HCT116 (cell line): ENCODE data around the gene RGPD8. TPM values are rescaled to one million over a fixed set of nuclear protein-coding genes. Genes with fewer than 3 reads are reported as not detected.

ENCODE experiments used
- ATAC-seq: fragments of 200-7000 bp; cut with Tn5 transposase; 2 replicates; pipeline ENCODE4 v1.9.1; 2020; ENCODE audit warnings: mild to moderate bottlenecking, moderate library complexity
- BruUV-seq: library from RNA; stranded (reverse); fragments of 400-500 nt; replicated peaks from 2 replicates; lab custom pipeline; 2021; lab: Mats Ljungman, UMichigan
- CTCF ChIA-PET: fragments of 300-600 bp; sonication (Branson Sonifier 250); formaldehyde crosslinking; loops from one replicate; lab custom pipeline; 2021; ENCODE audit warnings: antibody characterized with exemption; lab: Charles Lee
- POLR2A ChIA-PET: fragments of 300-600, 350-600 bp; sonication (Branson Sonifier 250); formaldehyde crosslinking; loops from one replicate; lab custom pipeline; 2021; ENCODE audit warnings: antibody characterized with exemption; lab: Charles Lee
- RAD21 ChIA-PET, 2 experiments: fragments of 300-600 bp; sonication (Branson Sonifier 250); formaldehyde crosslinking; loops; one replicate each; lab custom pipeline; 2023; ENCODE audit warnings: low total read pairs in 2 of 2; ENCODE audit not compliant: uncharacterized antibody in 2 of 2, unreplicated experiment in 2 of 2, low non-redundant PET in 1 of 2; lab: Charles Lee
- DNase-seq: peaks from one replicate; pipeline ENCODE4 v3.0.0-alpha.2; 2010; ENCODE audit warnings: low read depth, low spot score
- H2AFZ ChIP-seq: fragments of 200-600 bp; shearing (Covaris generic), sonication (generic); 2 replicates; pipeline ENCODE4 v1.6.1; 2017; ENCODE audit warnings: low read depth, mixed run types, mixed read lengths, antibody characterized with exemption, low read length; ENCODE audit not compliant: poor library complexity, severe bottlenecking
- H3K27ac ChIP-seq: 2 replicates; pipeline ENCODE4 v1.5.1; 2012; ENCODE audit warnings: low read depth, low read length
- H3K27me3 ChIP-seq: fragments of 200-600 bp; sonication (generic); 2 replicates; pipeline ENCODE4 v1.6.1; 2016; ENCODE audit warnings: mixed run types, low read length, mixed read lengths; ENCODE audit not compliant: insufficient read depth
- H3K36me3 ChIP-seq, 2 experiments: fragments of 200-500 bp in 1 of 2; fragments of 200-600 bp in 1 of 2; sonication (Bioruptor generic) in 1 of 2; sonication (generic) in 1 of 2; 2 replicates each; pipeline versions ENCODE4 v1.5.1 to v1.6.1; 2014 to 2016; ENCODE audit warnings: low read length in 2 of 2, inconsistent platforms in 1 of 2, mixed read lengths in 1 of 2, mixed run types in 1 of 2; ENCODE audit not compliant: insufficient read depth in 2 of 2, control insufficient read depth in 1 of 2
- H3K4me1 ChIP-seq, 2 experiments: fragments of 200-600 bp in 1 of 2; sonication (generic) in 1 of 2; 2 replicates each; pipeline versions ENCODE4 v1.5.1 to v1.6.1; 2012 to 2017; ENCODE audit warnings: low read length in 2 of 2, inconsistent platforms in 1 of 2, mild to moderate bottlenecking in 1 of 2, mixed read lengths in 1 of 2, mixed run types in 1 of 2, moderate library complexity in 1 of 2; ENCODE audit not compliant: insufficient read depth in 2 of 2, control insufficient read depth in 1 of 2
- H3K4me2 ChIP-seq: fragments of 200-600 bp; sonication (generic); 2 replicates; pipeline ENCODE4 v1.6.1; 2017; ENCODE audit warnings: mixed run types, low read length, mixed read lengths
- H3K4me3 ChIP-seq, 2 experiments: fragments of 200-600 bp in 1 of 2; sonication (generic) in 1 of 2; replicated peaks in 1 of 2; 2 replicates each; pipeline ENCODE4 v1.5.1; 2011 to 2016; ENCODE audit warnings: low read length in 2 of 2, control low read depth in 1 of 2, low read depth in 1 of 2, mild to moderate bottlenecking in 1 of 2, mixed read lengths in 1 of 2, mixed run types in 1 of 2
- H3K79me2 ChIP-seq: fragments of 200-600 bp; sonication (generic); 2 replicates; pipeline ENCODE4 v1.6.1; 2017; ENCODE audit warnings: mild to moderate bottlenecking, mixed run types, low read length, moderate library complexity, mixed read lengths; ENCODE audit not compliant: insufficient read depth
- H3K9ac ChIP-seq: fragments of 200-600 bp; sonication (generic); 2 replicates; pipeline ENCODE4 v1.6.1; 2016; ENCODE audit warnings: low read length, mixed read lengths
- H3K9me2 ChIP-seq: fragments of 200-600 bp; sonication (generic), shearing (Covaris generic); 2 replicates; pipeline ENCODE4 v1.6.1; 2017; ENCODE audit warnings: mixed run types, mild to moderate bottlenecking, moderate library complexity; ENCODE audit not compliant: insufficient read depth
- H3K9me3 ChIP-seq, 2 experiments: fragments of 200-500 bp in 1 of 2; fragments of 200-600 bp in 1 of 2; sonication (Bioruptor generic) in 1 of 2; sonication (generic) in 1 of 2; 2 replicates each; pipeline ENCODE4 v1.6.1; 2014 to 2017; ENCODE audit warnings: low read length in 2 of 2, mixed read lengths in 2 of 2, inconsistent platforms in 1 of 2, low read depth in 1 of 2, mild to moderate bottlenecking in 1 of 2, mixed run types in 1 of 2, moderate library complexity in 1 of 2; ENCODE audit not compliant: control insufficient read depth in 1 of 2, insufficient read depth in 1 of 2
- H4K20me1 ChIP-seq: fragments of 200-600 bp; sonication (generic), shearing (Covaris generic); 2 replicates; pipeline ENCODE4 v1.6.1; 2017; ENCODE audit warnings: mixed run types, mild to moderate bottlenecking, moderate library complexity; ENCODE audit not compliant: insufficient read depth
- EGR1 ChIP-seq: IDR thresholded peaks from 2 replicates; pipeline ENCODE4 v1.6.1; 2012; ENCODE audit warnings: low read depth
- EZH2phosphoT487 ChIP-seq: fragments of 200-600 bp; IDR thresholded peaks from 2 replicates; pipeline ENCODE4 v1.6.1; 2018; ENCODE audit warnings: antibody characterized with exemption, borderline replicate concordance
- FOSL1 ChIP-seq: IDR thresholded peaks from 2 replicates; pipeline ENCODE4 v1.6.1; 2012; ENCODE audit warnings: low read depth
- JUND ChIP-seq: IDR thresholded peaks from 2 replicates; pipeline ENCODE4 v1.6.1; 2012
- SP1 ChIP-seq: IDR thresholded peaks from 2 replicates; pipeline ENCODE4 v1.6.1; 2012; ENCODE audit warnings: low read depth
- TCF7L2 ChIP-seq: IDR thresholded peaks from 2 replicates; pipeline ENCODE4 v1.7.0; 2011; ENCODE audit warnings: borderline replicate concordance, inconsistent platforms; ENCODE audit not compliant: insufficient read depth, insufficient read length; ENCODE audit errors: extremely low read depth
- intact Hi-C: fragments of 100-400 bp; cut with micrococcal nuclease; formaldehyde crosslinking; loops from 2 replicates; pipeline ENCODE4 v1.10.0; 2022
- total RNA-seq: library from RNA; stranded (reverse); gene quantifications from one replicate; pipeline ENCODE4 v1.2.1, GENCODE V29; 2021; ENCODE audit not compliant: unreplicated experiment
- TF ChIP-seq, protein P1 (sequence below), 3 experiments: fragments of 200-600 bp in 1 of 3; sonication (generic) in 1 of 3; IDR thresholded peaks in 2 of 3; conservative IDR thresholded peaks in 1 of 3; 2 replicates each; pipeline ENCODE4 v1.5.1; 2012 to 2017; ENCODE audit warnings: low read depth in 2 of 3, low read length in 2 of 3, antibody characterized with exemption in 1 of 3, borderline replicate concordance in 1 of 3, control low read depth in 1 of 3, mild to moderate bottlenecking in 1 of 3, mixed read lengths in 1 of 3, mixed run types in 1 of 3, moderate library complexity in 1 of 3; ENCODE audit not compliant: insufficient read depth in 1 of 3

RGPD8 gene
- total RNA-seq, 1 experiment from 2014 or later: 11.0 TPM

- ChIA-PET CTCF (no interaction called here), POLR2A (no interaction called here), RAD21 (no interaction called here)
- Histone ChIP-seq H3K36me3 (no peaks in the 10 kb centered on the region), H3K27me3 (no peaks in the 10 kb centered on the region), H3K27ac (no peak overlapping the region), H3K79me2 (no peaks in the 10 kb centered on the region), H3K4me2 (no peak overlapping the region), H3K9ac (no peak overlapping the region), H4K20me1 (no peaks in the 10 kb centered on the region), H3K4me1 (no peaks in the 10 kb centered on the region), H3K9me2 (no peaks in the 10 kb centered on the region), H3K9me3 (no peaks in the 10 kb centered on the region), H3K4me3 (no peak overlapping the region), H2AFZ (no peak overlapping the region)
- ATAC-seq: no peak
- TF ChIP-seq, protein P1, sequence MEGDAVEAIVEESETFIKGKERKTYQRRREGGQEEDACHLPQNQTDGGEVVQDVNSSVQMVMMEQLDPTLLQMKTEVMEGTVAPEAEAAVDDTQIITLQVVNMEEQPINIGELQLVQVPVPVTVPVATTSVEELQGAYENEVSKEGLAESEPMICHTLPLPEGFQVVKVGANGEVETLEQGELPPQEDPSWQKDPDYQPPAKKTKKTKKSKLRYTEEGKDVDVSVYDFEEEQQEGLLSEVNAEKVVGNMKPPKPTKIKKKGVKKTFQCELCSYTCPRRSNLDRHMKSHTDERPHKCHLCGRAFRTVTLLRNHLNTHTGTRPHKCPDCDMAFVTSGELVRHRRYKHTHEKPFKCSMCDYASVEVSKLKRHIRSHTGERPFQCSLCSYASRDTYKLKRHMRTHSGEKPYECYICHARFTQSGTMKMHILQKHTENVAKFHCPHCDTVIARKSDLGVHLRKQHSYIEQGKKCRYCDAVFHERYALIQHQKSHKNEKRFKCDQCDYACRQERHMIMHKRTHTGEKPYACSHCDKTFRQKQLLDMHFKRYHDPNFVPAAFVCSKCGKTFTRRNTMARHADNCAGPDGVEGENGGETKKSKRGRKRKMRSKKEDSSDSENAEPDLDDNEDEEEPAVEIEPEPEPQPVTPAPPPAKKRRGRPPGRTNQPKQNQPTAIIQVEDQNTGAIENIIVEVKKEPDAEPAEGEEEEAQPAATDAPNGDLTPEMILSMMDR (IDR thresholded peaks at IDR 0.05 in 2 of 3, conservative IDR thresholded peaks at IDR 0.05 in 1 of 3; ENCODE audit: borderline replicate concordance in 1 of 3, insufficient read depth in 1 of 3, low read depth in 2 of 3, low read length in 2 of 3): no peak
- no peak for TF ChIP-seq FOSL1
- intact Hi-C loops: no loop called here
- no TSS peak for BruUV-seq
- DNase-seq: no peak
Observed at GRCh38 chr2:112340475-112341267, 92.8 kb downstream of the RGPD8 start.

DNA sequence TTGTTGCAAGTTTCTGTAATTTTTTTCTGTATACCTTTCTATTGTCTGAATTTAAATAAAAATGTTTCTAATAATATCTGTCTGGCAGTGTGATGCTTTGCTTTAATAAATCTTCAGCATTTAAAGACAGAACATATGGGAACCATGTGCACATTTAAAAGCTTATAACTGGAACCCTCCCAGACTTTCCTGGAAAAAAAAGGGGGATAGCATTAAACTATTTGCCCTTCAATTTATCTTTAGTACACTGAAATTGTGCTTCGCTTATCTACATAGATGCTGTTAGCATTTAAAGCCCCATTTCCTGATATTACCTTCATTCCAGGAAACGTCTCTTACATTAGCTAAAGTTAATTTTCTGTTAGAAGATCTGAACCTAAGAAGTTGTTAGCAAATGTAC lies 93.5 kb downstream of the RGPD8 start:
- intact Hi-C loops: no loop called here
- POLR2A ChIA-PET: no interaction called here
- no TSS peak for BruUV-seq
- DNase-seq: no peak
- no peak for TF ChIP-seq EZH2phosphoT487
- no peak for TF ChIP-seq JUND
- no peak for TF ChIP-seq TCF7L2
- no peak for TF ChIP-seq EGR1
- TF ChIP-seq, protein P1 (IDR thresholded peaks at IDR 0.05 in 2 of 3, conservative IDR thresholded peaks at IDR 0.05 in 1 of 3; ENCODE audit: borderline replicate concordance in 1 of 3, insufficient read depth in 1 of 3, low read depth in 2 of 3, low read length in 2 of 3): no peak
- no peak for TF ChIP-seq SP1
- Histone ChIP-seq H3K27me3 (no peaks in the 10 kb centered on the region), H3K9ac (no peak overlapping the region), H3K4me1 (no peaks in the 10 kb centered on the region), H3K9me3 (no peaks in the 10 kb centered on the region), H3K4me2 (no peak overlapping the region), H3K36me3 (no peaks in the 10 kb centered on the region), H3K4me3 (no peak overlapping the region), H3K27ac (no peak overlapping the region), H4K20me1 (no peaks in the 10 kb centered on the region), H3K9me2 (no peaks in the 10 kb centered on the region), H2AFZ (no peak overlapping the region), H3K79me2 (no peaks in the 10 kb centered on the region)
- RAD21 ChIA-PET: no interaction called here
- no peak for ATAC-seq
- CTCF ChIA-PET: no interaction called here
